ENCODE measurements around the gene POLR2L. TPM values are rescaled to one million over a fixed set of nuclear protein-coding genes. Genes with fewer than 3 reads are reported as not detected.

The POLR2L gene
- total RNA-seq, 1 donor from 2014 or later: 298 TPM

DNA sequence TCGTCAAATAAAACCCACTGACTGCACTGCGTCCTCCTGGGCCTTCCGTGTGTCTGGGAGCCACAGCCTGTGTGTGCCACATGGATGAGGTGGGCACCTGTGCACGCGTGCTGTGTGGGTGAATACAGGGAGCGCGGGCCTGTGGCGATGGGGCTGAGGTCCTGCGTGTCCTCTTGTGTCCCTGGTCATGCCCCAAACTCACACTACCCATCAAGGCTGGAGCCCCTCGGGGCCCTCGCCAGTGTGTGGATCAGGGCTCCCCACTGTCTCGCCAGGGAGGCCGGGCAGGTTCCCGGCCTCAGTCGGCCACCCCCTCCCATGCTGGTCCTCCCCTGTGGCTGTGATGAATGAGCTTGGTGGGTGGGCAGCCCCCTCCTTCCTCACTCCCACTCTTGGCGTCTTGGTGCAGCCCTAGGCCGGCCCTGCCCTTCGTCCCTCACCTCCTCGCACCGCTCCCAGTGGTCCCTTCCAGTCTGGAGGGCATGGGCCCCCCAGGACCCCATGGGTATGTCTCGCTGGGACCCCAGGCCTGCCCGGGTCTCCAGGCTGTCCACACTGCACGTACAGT lies 10.3 kb downstream of the POLR2L start:
- DNase-seq (ENCODE audit: missing footprints) (no peak), ATAC-seq (no peak)
- intact Hi-C loops (cut with DNase I): no loop called here

DNA sequence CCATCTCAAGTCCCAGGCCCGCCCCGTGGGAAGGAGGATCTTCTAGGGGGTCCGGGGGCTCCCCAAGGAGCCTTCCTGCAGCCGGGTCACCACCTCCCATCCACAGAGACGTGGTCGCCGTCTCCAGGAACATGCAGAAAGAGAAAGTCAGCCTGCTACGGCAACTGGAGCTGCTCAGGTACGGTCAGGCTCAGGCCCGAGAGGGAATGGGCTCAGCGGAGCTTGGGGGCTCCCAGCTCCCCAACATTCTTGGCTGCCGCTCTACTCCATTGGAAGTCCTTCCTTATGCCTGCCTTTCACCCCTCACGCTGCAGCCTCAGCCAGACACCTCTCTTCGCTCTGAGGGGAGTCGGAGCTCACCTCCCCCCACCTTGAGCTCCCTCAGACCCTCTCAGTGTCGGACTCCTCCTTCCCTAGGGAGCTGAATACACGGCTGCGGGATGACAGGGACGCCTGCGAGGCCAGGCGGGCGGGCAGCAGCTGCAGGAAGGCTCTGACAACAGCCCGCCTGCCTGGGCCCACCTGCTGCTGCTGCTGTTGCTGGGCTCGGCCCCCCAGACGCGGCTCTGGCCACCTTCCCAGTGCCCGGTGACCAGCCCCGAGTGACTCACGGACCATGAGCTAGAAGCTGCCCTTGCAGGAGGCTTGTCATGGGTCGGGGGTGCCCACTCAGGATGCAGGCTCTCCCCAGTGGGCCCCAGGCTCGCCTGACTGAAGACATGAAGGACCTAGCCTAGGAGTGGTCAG lies 11.0 kb downstream of the POLR2L start:
- ATAC-seq (no peak), DNase-seq (ENCODE audit: missing footprints) (no peak)
- intact Hi-C loops (cut with DNase I): no loop called here

DNA sequence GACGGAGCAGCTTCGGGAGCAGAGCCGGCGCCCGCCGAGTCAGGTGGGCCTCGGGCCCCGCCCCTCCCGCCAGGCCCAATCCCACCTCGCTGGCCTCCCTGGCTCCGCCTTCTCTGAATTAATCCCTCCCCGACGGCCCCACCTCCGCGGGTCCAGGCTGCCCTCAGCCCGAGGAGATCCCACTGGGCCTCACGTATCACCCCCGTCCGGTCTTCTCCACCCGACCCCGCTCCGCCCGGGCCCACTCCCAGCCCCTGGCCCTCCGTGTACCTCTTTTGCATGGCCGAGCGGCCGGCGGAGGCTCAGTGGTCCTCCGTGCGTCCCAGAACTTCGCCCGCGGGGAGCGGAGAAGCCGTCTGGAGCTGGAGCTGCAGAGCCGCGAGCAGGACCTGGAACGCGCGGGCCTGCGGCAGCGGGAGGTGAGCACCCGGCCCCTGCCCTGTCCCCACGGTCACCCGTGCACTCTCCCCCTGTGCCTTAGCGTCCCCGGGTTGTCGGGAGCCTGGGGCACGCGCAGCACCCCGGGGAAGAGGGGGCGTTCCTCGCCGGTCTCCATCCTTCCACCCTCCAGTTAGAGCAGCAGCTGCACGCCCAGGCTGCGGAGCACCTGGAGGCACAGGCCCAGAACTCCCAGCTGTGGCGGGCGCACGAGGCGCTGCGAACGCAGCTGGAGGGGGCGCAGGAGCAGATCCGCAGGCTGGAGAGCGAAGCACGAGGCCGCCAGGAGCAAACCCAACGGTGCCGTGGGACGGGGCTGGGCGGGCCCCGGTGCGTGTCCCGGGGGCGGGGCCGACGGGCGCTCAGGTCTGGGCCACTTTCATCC lies 11.8 kb downstream of the POLR2L start:
- intact Hi-C loops (cut with DNase I): no loop called here
- peak; percentile 59 for ATAC-seq
- DNase-seq (ENCODE audit: missing footprints): peak; percentile 87

DNA sequence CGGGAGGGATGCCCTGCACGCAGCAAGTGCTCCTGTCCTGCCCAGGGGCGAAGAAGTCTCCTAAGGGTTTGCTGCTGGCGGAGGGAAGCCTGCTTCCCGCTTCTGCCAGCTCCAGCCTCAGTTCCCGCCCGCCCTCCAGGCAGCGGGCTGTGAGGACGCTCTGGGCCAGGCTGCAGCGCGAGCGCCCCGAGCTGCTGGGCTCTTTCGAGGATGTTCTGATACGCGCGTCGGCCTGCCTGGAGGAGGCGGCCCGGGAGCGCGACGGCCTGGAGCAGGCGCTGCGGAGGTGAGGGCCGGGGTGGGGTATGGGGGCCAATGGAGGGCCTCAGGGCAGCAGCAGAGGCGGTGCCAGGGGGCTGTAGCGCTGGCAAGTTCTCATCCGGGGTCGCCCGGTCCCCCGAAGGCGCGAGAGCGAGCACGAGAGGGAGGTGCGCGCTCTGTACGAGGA lies 12.5 kb downstream of the POLR2L start:
- ATAC-seq: no peak
- intact Hi-C loops (cut with DNase I): no loop called here

DNA sequence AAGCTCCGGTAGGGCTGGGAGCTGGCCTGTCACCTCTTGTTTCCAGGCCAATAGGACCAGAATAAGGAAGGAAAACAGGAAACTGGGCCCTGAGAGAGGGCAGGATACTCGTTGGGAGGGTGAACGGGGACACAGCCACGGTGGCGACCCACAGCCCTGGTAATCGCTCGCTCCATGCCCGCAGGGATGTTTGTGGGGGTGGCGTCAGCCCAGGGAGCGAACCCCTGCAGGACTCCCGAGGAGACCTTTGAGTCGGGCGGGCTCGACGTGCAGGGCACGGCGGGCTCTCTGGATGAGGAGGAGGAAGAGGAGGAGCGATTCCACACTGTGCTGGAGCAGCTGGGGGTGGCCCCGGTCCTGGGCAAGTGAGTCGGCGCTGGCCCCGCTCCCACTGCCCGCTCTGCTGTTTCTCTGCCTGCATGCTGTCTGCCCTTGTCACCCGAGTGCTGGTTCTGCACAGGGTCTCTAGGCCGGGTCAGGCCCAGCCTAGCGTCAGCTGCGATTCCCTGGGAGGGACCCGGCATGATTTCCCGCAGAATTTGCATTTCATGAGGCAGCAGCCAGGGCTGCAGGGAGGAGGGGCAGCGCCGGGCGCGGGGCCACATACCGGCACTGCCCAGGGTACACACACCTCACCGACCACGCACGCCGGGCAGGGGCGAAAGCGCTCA lies 13.0 kb downstream of the POLR2L start:
- ATAC-seq (no peak), DNase-seq (ENCODE audit: missing footprints) (peak; percentile 77)
- intact Hi-C loops (cut with DNase I): no loop called here

More for the DNA sequence above, 12.5 kb downstream of the POLR2L start:
- peak; percentile 69 for DNase-seq (ENCODE audit: missing footprints)

DNA sequence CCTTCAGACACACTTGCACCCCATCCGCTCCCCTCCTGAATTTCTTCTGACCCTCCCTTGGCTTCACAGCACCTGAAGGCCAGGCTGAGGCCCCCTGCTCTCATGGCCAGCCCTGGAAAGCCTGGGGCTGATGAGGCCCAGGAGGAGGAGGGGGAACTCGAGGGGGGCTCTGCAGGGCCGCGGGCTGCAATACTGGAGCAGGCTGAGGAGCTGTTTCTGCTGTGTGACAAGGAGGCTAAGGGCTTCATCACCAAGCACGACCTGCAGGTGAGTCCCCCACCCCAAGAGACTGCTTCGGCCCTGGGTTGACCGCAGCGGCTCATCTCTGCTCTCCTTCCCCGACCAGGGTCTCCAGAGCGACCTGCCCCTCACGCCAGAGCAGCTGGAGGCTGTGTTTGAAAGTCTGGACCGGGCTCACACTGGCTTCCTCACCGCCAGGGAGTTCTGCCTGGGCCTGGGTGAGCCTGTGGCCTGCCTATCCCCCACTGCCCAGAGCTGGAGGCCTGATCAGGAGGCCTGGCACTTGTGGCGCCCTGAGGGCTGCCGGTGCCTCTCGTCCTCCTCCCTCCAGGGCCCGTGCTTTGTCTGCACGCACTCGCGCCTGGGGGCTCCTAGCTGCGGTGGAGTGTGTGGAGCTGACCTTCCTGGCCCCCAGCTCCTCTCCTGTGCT lies 13.7 kb downstream of the POLR2L start:
- no peak for DNase-seq (ENCODE audit: missing footprints)
- intact Hi-C loops (cut with DNase I): no loop called here
- no peak for ATAC-seq

DNA sequence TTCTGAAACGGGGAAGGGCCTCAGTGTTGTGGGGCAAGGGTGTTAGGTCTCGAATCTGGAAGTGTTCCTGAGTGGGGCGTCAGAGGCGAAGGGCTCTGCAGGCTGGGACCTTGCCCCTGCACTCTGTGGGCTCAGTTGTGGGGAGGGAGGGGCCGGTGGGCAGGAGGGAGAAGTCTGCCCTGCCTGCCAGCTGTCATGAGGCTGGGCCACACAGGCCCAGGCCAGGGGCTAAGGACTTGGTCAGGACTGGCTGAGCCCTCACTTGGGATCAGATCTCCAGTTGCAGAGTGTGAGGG lies 14.5 kb downstream of the POLR2L start, which contains the start of gene CRACR2B:
Gene CRACR2B, plus strand, starts transcription at position 23 of the 296 bp plus-strand sequence. CDS start 689 bp downstream, outside the sequence.
- ATAC-seq (no peak), DNase-seq (ENCODE audit: missing footprints) (no peak)

DNA sequence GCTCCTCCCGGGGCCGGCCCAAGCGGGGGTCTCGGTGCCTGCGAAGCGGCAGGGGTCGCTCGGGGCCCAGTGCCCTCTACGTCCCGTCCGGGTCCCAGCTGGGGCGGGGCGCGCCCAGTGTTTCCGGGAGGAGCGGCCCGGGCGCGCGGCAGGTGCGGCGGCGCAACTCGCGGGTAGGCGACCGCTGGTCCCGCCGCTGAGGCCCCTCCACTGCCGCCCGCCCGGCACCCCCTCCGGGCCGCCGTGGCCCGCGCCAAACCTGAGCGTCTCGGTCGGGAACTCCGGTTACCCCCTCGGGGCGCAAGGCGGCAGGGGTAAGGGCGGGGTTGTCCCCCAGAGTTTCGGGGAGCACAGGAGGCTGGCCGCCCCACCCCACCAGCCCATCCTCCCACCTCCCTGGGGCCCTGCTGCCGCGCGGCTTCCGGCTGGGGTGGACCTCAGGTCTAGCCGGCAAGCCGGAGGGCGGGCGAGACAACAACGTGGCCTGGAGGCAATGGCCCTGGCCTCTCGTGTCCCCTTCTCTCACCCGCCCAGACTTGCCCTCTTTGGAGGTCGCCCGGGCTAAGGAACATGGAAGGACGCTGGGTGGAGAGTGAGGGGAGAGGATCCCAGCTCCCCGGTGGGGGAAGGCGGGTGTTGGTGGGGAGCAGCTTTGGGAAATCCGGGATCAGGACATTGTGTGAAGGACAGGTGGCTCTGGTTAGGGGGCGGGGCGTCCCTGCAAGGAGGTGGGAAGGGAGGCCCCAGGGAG lies 15.0 kb downstream of the POLR2L start:
- DNase-seq (ENCODE audit: missing footprints): peak; percentile 69
- intact Hi-C loops (cut with DNase I): no loop called here
- no peak for ATAC-seq

More for the DNA sequence above, 14.5 kb downstream of the POLR2L start, which contains the start of gene CRACR2B:
- intact Hi-C loops (cut with DNase I): no loop called here

DNA sequence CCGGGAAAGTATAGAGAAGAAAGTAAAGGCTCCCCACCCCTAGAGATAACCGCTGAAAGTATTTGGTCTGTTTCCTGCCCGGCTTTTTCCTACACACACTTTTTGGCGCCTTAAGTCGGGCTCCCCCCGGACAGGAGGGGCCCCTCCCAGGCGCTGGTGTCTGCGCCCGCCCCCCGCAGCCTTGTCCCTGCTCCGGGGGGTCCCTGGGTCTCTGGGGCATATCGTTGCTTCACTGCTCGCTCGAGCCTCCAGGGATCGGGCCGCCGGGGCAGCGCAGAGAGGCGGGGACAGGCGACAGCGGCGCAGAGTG lies 15.5 kb downstream of the POLR2L start:
- intact Hi-C loops (cut with DNase I): no loop called here
- ATAC-seq: no peak
- DNase-seq (ENCODE audit: missing footprints): no peak

DNA sequence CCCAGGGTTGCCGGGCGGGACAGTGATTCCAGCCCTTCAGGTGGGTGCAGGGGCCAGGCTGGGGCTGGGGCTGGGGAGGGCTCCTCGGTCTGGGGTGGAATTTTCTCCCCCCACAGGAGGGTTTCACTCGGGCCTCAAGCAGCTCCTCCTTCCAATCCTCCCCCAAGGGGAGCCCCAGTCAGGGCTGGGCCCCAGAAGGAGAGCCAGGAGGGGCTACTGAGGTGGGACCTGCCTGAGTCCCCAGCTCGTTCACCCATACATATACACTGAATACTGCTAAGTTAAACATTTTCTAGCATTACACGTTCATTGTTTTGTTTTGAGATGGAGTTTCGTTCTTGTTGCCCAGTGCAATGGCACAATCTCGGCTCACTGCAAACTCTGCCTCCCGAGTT lies 16.1 kb downstream of the POLR2L start:
- DNase-seq (ENCODE audit: missing footprints) (no peak), ATAC-seq (no peak)
- intact Hi-C loops (cut with DNase I): no loop called here

DNA sequence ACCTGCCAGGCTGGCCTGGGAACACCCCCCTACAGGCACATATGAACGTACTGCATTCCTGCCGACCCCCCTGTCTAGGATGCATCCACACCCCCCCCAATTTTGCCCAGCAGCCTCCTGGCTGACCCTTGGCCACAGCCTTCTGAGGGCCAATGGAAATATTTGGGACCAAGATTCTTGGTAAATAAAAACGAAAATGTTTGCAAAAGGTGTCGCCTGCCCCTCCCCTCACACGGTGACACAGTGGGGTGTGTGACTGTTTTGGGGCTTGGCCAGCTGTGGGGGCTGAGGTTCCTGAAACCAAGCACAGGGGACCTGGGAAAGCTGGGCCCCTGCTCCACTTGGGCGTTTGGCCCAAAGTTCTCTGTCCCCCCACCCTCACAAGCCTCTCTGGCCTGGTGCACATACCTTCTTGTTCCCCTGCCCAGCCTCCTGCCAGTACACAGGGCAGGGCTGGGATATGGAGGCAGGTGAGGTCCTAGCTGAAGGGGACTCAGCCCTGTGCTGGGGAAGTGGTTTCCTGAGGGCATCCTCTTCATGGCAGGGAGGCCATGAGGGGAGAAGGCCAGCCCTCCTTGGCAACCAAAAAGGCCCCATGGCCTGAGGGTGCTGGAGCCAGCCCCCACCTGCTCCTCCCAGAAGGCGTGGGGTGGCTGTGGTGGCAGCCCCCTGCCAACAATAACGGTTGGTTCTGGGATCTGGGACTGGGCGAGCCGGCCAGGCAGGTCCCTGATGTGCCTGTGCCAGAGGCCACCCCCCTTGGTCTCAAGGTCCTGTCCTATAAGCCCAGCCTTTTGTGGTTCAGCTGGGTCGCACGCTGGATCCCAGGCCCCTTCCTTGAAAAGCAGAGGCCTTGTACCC lies 16.7 kb downstream of the POLR2L start:
- DNase-seq (ENCODE audit: missing footprints): no peak
- intact Hi-C loops (cut with DNase I): no loop called here
- no peak for ATAC-seq

DNA sequence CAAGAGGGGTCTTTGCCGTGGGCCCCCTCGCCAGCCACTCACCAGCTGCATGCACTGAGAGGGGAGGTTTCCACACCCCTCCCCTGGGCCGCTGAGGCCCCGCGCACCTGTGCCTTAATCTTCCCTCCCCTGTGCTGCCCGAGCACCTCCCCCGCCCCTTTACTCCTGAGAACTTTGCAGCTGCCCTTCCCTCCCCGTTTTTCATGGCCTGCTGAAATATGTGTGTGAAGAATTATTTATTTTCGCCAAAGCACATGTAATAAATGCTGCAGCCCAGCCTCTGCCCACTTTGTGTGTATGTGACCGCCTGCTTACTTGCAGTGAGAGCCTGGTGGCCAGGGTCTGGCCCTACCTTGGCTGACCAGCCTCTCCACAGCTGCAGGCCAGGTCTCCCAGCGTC lies 17.4 kb downstream of the POLR2L start:
- intact Hi-C loops (cut with DNase I): no loop called here
- ATAC-seq (no peak), DNase-seq (ENCODE audit: missing footprints) (no peak)

DNA sequence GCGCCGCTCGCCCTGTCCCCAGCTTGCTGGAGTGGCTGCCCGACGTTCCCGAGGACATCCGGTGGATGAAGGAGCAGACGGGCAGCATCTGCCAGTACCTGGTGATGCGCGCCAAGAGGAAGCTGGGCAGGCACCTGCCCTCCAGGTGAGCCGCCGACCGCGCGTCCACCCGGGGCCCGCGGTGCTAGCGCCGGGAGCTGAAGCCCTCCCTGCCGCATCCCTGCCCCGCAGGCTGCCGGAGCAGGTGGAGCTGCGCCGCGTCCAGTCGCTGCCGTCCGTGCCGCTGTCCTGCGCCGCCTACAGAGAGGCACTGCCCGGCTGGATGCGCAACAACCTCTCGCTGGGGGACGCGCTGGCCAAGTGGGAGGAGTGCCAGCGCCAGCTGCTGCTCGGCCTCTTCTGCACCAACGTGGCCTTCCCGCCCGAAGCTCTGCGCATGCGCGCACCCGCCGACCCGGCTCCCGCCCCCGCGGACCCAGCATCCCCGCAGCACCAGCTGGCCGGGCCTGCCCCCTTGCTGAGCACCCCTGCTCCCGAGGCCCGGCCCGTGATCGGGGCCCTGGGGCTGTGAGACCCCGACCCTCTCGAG lies 17.9 kb downstream of the POLR2L start:
- peak; percentile 54 for DNase-seq (ENCODE audit: missing footprints)
- intact Hi-C loops (cut with DNase I): no loop called here

DNA sequence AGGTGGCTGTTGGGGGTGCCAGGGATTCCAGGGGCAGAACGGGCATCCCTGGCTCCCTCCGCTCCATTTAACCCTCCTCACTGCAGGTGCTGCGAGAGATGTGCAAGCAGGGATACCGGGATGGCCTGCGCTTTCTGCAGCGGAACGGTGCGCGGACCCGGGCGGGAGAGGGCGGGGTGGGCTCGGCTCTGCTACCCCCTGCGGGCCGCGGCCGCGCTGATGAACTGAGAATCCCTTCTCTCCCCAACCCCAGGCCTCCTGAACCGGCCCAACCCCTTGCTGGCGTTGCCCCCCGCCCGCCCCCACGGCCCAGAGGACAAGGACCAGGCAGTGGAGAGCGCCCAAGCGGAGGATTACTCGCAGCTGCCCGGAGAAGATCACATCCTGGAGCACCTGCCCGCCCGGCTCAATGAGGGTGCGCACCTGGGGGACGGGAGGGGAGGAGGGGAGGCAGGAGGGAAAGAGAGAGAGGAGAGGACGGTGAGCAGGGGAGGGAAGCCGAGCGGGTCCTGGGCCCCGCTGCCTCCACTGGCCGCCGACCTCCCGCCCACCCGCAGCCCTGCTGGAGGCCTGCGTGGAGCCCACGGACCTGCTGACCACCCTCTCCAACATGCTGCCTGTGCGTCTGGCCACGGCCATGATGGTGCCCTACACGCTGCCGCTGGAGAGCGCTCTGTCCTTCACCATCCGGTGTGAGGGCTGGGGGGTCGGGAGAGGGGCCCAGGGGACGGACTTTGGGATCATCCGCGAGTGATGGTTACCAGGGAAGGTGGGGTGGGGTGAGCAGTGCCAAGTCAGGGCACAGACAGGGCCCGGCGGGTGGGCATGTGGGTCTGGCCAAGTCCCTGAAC lies 18.7 kb downstream of the POLR2L start:
- DNase-seq (ENCODE audit: missing footprints): peak; percentile 63
- intact Hi-C loops (cut with DNase I): no loop called here
- ATAC-seq: no peak

More for the DNA sequence above, 17.9 kb downstream of the POLR2L start:
- ATAC-seq: no peak

DNA sequence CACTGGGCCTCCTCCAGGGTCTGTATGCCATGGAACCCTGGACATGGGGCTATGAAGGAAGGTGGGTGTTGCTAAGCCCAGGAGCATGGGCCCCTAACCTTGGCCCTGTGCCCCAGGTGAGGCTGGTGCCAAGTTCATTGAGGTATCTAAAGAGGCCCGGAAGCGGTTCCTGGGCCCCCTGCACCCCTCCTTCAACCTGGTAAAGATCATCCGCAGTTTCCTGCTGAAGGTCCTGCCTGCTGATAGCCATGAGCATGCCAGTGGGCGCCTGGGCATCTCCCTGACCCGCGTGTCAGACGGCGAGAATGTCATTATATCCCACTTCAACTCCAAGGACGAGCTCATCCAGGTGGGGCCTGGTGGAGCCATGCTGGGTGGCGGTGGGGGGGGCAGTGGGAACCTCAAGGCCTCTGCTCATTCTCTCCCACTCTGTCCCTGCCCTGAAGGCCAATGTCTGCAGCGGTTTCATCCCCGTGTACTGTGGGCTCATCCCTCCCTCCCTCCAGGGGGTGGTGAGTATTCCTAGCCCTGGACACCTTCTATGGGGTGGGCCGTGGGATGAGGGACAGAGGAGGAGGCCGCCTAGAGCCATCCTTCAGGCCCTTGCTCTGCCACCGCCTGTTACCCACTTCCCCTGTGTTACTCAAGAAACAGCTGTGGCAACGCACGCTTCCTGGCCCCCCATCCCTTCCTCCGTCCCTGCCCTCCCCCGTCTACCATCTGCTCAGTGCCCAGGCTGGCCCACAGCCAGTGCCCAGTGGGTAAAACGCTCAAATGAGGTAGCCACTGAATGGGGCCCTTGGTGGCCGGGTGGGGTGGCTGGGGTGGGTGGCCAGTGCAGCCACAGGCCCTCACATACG lies 20.6 kb downstream of the POLR2L start:
- ATAC-seq: no peak
- intact Hi-C loops (cut with DNase I): no loop called here
- peak; percentile 86 for DNase-seq (ENCODE audit: missing footprints)
